Activated CD8-positive, alpha-beta memory T cell treated with anti-CD3 and anti-CD28 coated beads for 4 hours (primary cell): ENCODE measurements around the gene CLTCL1.

ENCODE experiments used
- DNase-seq, 2 donors: peaks; one replicate each; pipeline ENCODE4 v3.0.0-alpha.2; 2020; ENCODE audit warnings: low read depth in 2 of 2

Gene CLTCL1

GRCh38 chr22:19244600-19245352, 46.7 kb downstream of the CLTCL1 start:
- DNase-seq: no peak

GRCh38 chr22:19242699-19243098, 48.8 kb downstream of the CLTCL1 start:
- DNase-seq: no peak

- DNase-seq: no peak
Measured at GRCh38 chr22:19241593-19241906, 50.0 kb downstream of the CLTCL1 start.

GRCh38 chr22:19240813-19241592, 50.5 kb downstream of the CLTCL1 start:
- DNase-seq: no peak

GRCh38 chr22:19239464-19239863, 52.1 kb downstream of the CLTCL1 start:
- no peak for DNase-seq

GRCh38 chr22:19238900-19239299, 52.6 kb downstream of the CLTCL1 start:
- DNase-seq: no peak

GRCh38 chr22:19235874-19236273, 55.6 kb downstream of the CLTCL1 start:
- no peak for DNase-seq

- DNase-seq: no peak
Measured at GRCh38 chr22:19234126-19234896, 57.2 kb downstream of the CLTCL1 start.

GRCh38 chr22:19233189-19233661, 58.3 kb downstream of the CLTCL1 start:
- DNase-seq: no peak

GRCh38 chr22:19232623-19233022, 58.9 kb downstream of the CLTCL1 start:
- no peak for DNase-seq

GRCh38 chr22:19231986-19232385, 59.5 kb downstream of the CLTCL1 start:
- no peak for DNase-seq

GRCh38 chr22:19229600-19229999, 61.9 kb downstream of the CLTCL1 start:
- no peak for DNase-seq

GRCh38 chr22:19228179-19228578, 63.3 kb downstream of the CLTCL1 start:
- no peak for DNase-seq

- no peak for DNase-seq
Measured at GRCh38 chr22:19226428-19226827, 65.1 kb downstream of the CLTCL1 start.

- no peak for DNase-seq
Measured at GRCh38 chr22:19225560-19225959, 66.0 kb downstream of the CLTCL1 start.

GRCh38 chr22:19224985-19225384, 66.5 kb downstream of the CLTCL1 start:
- no peak for DNase-seq

- DNase-seq: no peak
Measured at GRCh38 chr22:19224557-19224956, 67.0 kb downstream of the CLTCL1 start.

GRCh38 chr22:19223617-19224016, 67.9 kb downstream of the CLTCL1 start:
- no peak for DNase-seq

- DNase-seq: no peak
Measured at GRCh38 chr22:19223110-19223509, 68.4 kb downstream of the CLTCL1 start.

GRCh38 chr22:19222242-19223005, 69.1 kb downstream of the CLTCL1 start:
- no peak for DNase-seq

- DNase-seq: no peak
Measured at GRCh38 chr22:19220867-19221266, 70.7 kb downstream of the CLTCL1 start.
